ENCODE results near the gene CCL27.

GRCh38 chr9:34653151-34654072, 9.0 kb downstream of the CCL27 start:
- TF ChIP-seq POLR2A (IDR thresholded peaks at IDR 0.05) = no peak
- no peak for TF ChIP-seq CTCF (IDR thresholded peaks at IDR 0.05)
